ENCODE measurements around the gene CD34. TPM values are rescaled to one million over a fixed set of nuclear protein-coding genes. Genes with fewer than 3 reads are reported as not detected.

CD34 gene
- total RNA-seq, 1 experiment from 2014 or later, result not detected

DNA sequence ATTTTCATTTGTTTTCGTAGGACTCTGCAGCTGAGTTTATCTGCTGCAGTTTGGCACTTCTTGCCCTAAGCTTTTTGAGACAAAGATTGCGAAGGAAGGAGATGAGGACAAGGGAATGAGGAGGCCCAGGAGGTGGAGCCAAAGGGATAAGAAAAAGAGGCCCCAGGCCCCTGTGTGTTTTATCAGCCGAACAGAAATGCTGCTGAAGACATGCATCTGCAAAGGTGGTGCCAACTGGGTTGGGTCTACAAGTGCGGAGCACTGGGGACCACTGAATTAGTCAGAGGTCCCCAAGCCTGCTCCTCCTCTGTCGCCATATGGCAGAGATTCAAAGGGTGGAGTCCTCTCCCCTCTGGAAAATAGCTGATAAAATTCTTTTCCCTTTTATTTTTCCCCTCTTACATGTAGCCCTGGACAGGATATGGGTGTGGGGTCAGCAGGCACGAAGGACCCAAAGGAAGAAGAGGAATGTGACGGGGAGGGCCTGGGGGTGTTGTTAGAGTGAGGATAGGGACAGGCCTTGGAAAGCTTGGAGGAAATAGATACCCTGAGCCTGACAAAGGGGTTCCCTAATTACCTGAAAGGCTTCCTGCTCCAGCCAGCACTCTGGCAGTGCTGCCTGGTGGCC lies 2.7 kb downstream of the CD34 start:
- H3F3A ChIP-seq (ENCODE audit: insufficient read depth, low read depth), result no peaks in the 10 kb centered on the region
- H3K79me2 ChIP-seq (ENCODE audit: low read depth), result no peaks in the 10 kb centered on the region
- H3K27me3 ChIP-seq (ENCODE audit: insufficient read depth, low read depth), result peaks cover 5% of the 10 kb centered on the region
- no peak overlapping the region for H3K4me3 ChIP-seq
- H2AFZ ChIP-seq, result no peak overlapping the region
- H3K27ac ChIP-seq, result no peak overlapping the region
- no TSS peak for BruUV-seq (replicated peaks)
- no peaks in the 10 kb centered on the region for H3K9me2 ChIP-seq (ENCODE audit: insufficient read depth)
- H4K20me1 ChIP-seq (ENCODE audit: insufficient read depth), result no peaks in the 10 kb centered on the region
- intact Hi-C loops (cut with micrococcal nuclease; ENCODE audit: unreplicated experiment), result no loop called here
- ChIA-PET POLR2A (ENCODE audit: unreplicated experiment) (no interaction called here), CTCF (no interaction called here)
- no peaks in the 10 kb centered on the region for H3K36me3 ChIP-seq (ENCODE audit: low read depth)
- TF ChIP-seq, protein P1, sequence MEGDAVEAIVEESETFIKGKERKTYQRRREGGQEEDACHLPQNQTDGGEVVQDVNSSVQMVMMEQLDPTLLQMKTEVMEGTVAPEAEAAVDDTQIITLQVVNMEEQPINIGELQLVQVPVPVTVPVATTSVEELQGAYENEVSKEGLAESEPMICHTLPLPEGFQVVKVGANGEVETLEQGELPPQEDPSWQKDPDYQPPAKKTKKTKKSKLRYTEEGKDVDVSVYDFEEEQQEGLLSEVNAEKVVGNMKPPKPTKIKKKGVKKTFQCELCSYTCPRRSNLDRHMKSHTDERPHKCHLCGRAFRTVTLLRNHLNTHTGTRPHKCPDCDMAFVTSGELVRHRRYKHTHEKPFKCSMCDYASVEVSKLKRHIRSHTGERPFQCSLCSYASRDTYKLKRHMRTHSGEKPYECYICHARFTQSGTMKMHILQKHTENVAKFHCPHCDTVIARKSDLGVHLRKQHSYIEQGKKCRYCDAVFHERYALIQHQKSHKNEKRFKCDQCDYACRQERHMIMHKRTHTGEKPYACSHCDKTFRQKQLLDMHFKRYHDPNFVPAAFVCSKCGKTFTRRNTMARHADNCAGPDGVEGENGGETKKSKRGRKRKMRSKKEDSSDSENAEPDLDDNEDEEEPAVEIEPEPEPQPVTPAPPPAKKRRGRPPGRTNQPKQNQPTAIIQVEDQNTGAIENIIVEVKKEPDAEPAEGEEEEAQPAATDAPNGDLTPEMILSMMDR (conservative IDR thresholded peaks at IDR 0.05), result no peak
- TF ChIP-seq EZH2 (IDR thresholded peaks at IDR 0.05; ENCODE audit: low read depth), result no peak
- no peaks in the 10 kb centered on the region for H3K9me3 ChIP-seq (ENCODE audit: insufficient read depth, low read depth)
- no peak for DNase-seq
- no peak overlapping the region for H3K4me2 ChIP-seq
- no peaks in the 10 kb centered on the region for H3K4me1 ChIP-seq (replicated peaks; ENCODE audit: insufficient read depth)

DNA sequence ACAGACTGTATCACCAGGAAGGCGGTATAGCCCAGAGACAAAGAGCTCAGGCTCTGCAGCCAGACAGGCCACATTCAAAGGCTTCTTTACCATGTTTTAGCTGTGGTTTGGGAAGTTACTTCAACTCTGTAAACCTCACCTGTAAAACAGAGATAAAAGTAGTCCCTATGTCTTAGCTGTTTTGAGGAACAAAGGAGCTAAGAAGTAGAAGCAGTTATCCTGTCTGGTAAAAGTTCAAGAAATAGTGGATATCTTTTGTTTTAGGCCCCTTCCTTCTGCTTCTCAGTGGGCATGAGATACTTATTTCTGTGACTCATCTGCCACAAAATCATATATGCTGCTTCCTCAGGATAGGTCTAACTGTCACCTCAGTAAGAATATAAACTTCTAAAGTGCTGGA lies 6.5 kb downstream of the CD34 start:
- ChIA-PET CTCF (interaction anchor here (0.6 kb wide), 1 partner anchor 9 kb away, joined by 3 read pairs; no protein-coding TSS in a partner anchor), POLR2A (ENCODE audit: unreplicated experiment) (no interaction called here)
- H3K9me3 ChIP-seq (ENCODE audit: insufficient read depth, low read depth), result no peaks in the 10 kb centered on the region
- no peaks in the 10 kb centered on the region for H4K20me1 ChIP-seq (ENCODE audit: insufficient read depth)
- no peak for DNase-seq
- no TSS peak for BruUV-seq (replicated peaks)
- no peaks in the 10 kb centered on the region for H3F3A ChIP-seq (ENCODE audit: insufficient read depth, low read depth)
- H3K27me3 ChIP-seq (ENCODE audit: insufficient read depth, low read depth), result no peaks in the 10 kb centered on the region
- H3K27ac ChIP-seq, result no peak overlapping the region
- no peak overlapping the region for H3K4me3 ChIP-seq
- H2AFZ ChIP-seq, result no peak overlapping the region
- no peaks in the 10 kb centered on the region for H3K36me3 ChIP-seq (ENCODE audit: low read depth)
- no peak overlapping the region for H3K4me2 ChIP-seq
- no peak for TF ChIP-seq EZH2 (IDR thresholded peaks at IDR 0.05; ENCODE audit: low read depth)
- TF ChIP-seq, protein P1 (conservative IDR thresholded peaks at IDR 0.05), result no peak
- no peaks in the 10 kb centered on the region for H3K9me2 ChIP-seq (ENCODE audit: insufficient read depth)
- no peaks in the 10 kb centered on the region for H3K4me1 ChIP-seq (replicated peaks; ENCODE audit: insufficient read depth)
- intact Hi-C loops (cut with micrococcal nuclease; ENCODE audit: unreplicated experiment), result no loop called here
- no peaks in the 10 kb centered on the region for H3K79me2 ChIP-seq (ENCODE audit: low read depth)

DNA sequence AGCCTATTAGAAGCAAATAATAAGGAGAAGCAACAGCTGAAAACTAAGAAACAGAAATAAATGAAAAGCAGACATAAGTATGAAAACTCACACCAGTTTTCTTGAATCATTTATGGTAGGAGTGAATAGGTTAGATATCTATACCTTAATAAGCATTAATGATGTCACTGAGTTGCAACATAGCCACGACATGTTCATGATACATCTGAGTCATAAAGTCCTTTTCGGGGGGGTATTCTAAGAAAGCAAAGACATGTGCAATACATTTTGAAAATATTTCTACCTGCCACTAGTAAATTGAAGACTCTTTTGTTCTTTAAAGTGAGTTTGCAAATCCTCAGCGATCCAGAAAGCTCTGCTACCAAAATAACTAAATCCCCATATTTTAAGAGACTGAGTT lies 7.2 kb downstream of the CD34 start:
- Histone ChIP-seq H3K9me3 (ENCODE audit: insufficient read depth, low read depth) (no peaks in the 10 kb centered on the region), H3K79me2 (ENCODE audit: low read depth) (no peaks in the 10 kb centered on the region), H3K27ac (no peak overlapping the region), H3K36me3 (ENCODE audit: low read depth) (no peaks in the 10 kb centered on the region), H3K9me2 (ENCODE audit: insufficient read depth) (no peaks in the 10 kb centered on the region), H4K20me1 (ENCODE audit: insufficient read depth) (no peaks in the 10 kb centered on the region), H3K4me3 (no peak overlapping the region), H3K4me2 (no peak overlapping the region), H3F3A (ENCODE audit: insufficient read depth, low read depth) (no peaks in the 10 kb centered on the region), H3K27me3 (ENCODE audit: insufficient read depth, low read depth) (no peaks in the 10 kb centered on the region), H3K4me1 (replicated peaks; ENCODE audit: insufficient read depth) (no peaks in the 10 kb centered on the region), H2AFZ (no peak overlapping the region)
- TF ChIP-seq EZH2 (IDR thresholded peaks at IDR 0.05; ENCODE audit: low read depth), result no peak
- TF ChIP-seq, protein P1 (conservative IDR thresholded peaks at IDR 0.05), result no peak
- CTCF ChIA-PET, result no interaction called here
- no TSS peak for BruUV-seq (replicated peaks)
- no peak for DNase-seq
- intact Hi-C loops (cut with micrococcal nuclease; ENCODE audit: unreplicated experiment), result no loop called here
- POLR2A ChIA-PET (ENCODE audit: unreplicated experiment), result no interaction called here

Data from PC-9 (cell line).